Right lung (tissue), 5 donors: ENCODE data around the gene RNF126. TPM values are rescaled to one million over a fixed set of nuclear protein-coding genes. Genes with fewer than 3 reads are reported as not detected.
A peak's percentile ranks its signal among the peaks of the same experiment; 100 is the strongest.
"Not testable (repeated sequence)": the region's sequence is repeated elsewhere in the genome, so short reads cannot be mapped to it uniquely, and the experiment has no call there.

ENCODE experiments used
- DNase-seq, 2 donors: peaks; one replicate each; pipeline ENCODE4 v3.0.0-alpha.2; 2013
- polyA plus RNA-seq, 5 donors: library from polyadenylated mRNA; unstranded; fragments of 120-200 nt; gene quantifications; one replicate each; pipeline versions ENCODE4 v1.2.1 to v1.2.3, GENCODE V29; 2013; ENCODE audit warnings: inconsistent platforms in 1 of 5, low replicate concordance in 1 of 5; ENCODE audit not compliant: insufficient read length in 5 of 5, insufficient read depth in 1 of 5

The RNF126 gene
- polyA plus RNA-seq, 5 donors = 13.8 to 33.6 (median 19.8) TPM

DNA sequence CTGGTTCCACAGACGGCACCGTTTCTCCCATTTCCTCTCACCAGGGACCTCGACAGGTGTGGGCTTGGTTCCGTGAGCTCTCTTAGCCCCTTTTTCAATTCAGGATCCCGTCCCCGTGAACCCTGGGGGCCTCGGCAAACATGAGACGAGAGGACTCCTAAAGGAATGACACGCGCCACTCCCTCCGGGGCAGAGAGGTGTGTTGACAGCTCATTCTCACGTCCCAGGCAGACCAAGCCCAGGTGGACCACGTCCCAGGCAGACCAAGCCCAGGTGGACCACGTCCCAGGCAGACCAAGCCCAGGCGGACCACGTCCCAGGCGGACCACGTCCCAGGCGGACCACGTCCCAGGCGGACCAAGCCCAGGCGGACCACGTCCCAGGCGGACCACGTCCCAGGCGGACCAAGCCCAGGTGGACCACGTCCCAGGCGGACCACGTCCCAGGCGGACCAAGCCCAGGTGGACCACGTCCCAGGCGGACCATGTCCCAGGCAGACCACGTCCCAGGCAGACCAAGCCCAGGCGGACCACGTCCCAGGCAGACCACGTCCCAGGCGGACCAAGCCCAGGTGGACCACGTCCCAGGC is 4.1 kb upstream of the RNF126 start:
- not testable (repeated sequence) for DNase-seq

DNA sequence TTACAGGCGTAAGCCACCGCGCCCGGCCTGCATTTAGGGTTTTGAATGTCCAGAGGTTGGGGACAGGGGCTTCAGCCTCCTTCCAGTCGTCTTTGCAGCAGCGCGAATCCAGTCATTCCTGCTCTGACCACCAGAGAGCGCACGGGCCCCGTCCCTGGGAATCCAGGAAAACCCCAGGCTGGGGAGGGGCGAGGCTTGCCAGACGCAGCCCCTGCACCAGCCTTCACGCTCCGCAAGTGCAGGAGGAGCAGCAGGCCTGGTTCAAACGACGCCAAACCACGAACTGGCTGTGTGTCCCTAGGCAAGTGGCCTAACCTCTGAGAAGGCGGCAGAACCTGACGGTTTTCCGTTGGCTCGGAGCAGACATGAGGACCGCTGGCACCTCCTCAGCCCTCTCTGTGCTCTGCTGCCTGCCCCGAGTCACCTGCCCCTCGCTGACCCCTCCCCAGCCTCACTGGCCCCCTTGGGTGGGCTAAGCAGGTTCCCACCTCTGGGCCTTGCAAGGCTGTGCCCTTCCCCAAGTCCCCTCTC is 2.0 kb upstream of the RNF126 start:
- peak; percentile 69 to 81 for DNase-seq

DNA sequence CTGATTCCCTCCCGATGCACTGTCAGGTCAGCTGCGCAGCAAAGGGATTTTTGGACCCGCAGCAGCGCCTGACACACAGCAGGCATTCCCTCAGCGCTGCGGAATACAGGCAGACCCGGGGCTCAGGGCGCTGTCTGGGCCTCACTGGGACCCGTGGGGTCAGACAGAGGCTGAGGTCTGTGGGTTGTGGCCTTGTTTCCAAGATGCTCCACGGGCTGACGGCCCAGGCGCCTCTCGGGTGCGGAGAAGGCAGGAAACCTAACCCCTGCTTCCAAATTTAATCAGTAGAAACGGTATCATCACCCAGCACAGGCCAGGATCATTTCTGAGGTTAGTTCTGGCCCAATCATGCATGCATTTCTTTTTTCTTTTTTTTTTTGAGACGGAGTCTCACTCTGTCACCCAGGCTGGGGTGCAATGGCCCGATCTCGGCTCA is 686 bp upstream of the RNF126 start:
- no peak for DNase-seq

DNA sequence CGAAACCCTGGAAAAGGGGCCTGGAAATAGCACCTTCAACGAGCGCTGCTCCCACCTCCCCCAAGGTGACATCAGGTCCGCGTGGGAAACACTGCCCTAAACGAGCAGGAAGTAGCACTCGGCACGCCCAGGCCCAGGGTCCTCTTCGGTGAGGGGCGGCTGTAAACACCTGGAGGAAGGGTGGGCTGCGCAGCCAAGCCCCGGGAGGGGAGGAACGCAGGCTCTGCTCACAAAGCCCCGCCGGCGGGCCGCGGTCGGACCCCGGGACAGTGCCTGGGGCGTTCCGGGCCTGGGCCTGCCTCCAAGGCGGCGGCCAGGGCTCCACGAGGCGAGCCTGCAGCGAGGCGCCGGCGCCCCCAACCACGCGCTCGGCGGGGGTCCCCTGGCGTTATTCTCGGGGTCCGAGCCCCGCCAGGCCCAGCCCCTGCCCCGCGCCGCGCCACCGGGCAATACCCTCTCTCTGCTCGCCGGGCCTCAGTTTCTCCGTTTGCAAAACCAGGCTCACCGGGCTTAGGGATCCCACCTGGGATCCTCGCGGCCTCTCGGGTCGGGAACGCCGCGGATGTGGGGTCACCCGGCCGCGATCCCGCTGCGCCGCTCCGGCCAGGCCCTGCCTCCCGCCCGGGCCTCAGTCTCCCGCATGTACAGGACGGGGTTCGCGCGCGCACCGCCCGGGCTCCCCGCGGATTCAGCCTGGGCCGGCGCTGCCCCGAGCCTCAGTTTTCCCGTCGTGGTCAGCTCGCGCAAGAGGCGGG is 630 bp downstream of the RNF126 start:
- DNase-seq = no peak

DNA sequence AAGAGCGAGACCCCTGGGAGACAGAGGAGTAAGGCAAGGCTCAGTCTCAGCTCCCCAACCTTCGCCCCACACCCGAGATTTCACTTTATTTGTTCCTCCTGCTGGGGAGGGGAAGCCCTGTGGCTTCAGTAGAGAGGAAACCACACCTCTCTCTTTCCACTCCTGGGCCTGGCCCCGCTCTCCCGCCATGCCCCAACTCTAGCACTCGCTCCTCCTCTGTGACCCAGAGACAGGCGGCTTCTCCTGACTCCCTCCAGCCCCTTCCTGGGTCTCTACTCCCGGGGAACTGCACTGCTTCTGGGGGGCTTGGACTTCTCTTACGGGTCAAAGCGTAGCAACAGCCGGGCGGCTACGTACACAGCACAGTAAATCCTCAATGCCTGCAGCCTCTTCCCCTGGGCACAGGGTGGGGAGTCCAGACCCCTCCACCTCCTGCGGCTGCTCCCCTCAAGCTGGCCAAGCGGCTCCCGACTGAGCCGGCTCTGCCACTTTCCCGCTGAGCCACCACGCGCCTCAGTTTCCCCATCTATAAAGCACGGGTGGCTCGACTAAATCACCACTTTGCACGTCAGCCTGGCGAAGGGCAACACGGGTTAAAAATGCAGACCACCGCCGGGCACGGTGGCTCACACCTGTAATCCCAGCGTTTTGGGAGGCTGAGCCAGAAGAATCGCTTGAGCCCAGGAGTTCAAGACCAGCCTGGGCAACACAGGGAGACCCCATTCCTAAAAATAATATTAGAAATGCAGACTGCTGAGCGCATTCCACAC is 1.4 kb downstream of the RNF126 start:
- no peak for DNase-seq

DNA sequence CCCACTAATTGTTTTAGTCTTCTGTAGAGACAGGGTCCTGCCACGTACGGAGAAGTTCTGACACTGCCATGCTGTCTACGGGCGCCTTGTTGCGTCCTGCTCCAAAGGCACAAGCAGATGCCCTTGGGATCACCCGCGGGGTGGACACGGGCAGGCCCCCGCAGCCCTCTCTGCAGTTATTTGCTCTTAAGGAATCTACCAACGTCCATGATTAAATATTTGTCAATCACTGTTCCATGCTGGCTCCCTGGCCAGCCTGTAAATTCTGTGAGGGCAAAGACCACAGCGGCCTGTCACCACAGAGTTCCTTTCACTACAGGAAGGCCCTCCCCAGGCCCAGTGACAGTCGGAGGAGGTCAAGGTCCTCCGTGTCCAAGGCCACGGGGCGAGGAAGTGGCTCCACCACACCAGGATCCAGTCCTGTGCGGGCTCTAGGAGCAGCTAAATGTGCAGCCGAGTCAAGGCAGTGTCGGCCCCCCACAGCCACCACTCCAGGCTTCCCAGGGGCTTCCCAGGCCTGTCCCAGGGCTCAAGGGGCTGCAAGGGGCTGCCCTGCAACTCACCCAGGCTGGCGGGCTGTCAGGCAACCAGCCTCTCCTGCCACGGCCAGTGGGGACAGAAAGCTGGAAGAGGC is 2.1 kb downstream of the RNF126 start:
- DNase-seq = no peak

DNA sequence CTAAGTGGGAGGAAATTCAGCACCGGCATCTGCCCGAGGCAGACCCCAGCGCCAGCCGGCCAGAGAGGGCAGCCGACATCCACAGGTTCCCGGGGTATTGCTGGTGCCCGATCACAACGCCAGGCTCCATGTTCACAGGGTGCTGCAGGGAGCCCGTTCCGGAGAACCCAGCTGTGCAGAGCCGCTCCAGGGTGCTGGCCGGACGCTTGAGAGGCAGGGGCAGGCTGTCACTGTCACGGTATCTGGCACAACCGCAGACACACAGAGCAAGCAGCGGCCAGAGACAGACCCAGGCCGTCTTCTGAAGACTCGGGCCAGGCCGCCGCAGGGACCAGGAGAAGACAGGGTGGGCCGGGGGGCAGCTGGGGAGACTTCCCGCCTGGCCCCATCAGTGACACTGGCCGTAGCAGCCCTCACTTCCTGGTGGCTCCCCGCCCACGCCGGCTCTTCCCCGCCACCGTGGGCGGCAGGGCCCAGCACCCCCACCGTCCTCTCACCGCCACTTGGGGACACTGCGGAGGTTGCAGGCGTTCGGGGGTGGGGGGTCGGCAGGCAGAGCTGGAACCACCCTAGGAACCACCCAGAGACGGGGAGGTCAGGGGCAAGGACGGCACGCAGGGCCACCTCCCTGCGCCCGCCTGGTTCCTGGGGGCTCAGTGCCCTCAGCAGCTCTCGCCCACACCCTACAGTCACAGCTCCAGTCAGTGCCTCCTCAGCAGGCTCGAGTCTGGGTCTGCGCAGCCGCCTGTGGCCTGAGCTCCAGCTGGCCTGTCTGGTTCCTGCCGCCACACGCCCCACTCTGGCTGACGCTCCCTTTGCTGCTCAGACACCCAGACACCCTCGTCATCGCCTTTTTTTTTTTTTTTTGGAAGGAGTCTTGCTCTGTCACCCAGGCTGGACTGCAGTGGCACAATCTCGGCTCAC is 3.8 kb downstream of the RNF126 start:
- no peak for DNase-seq

DNA sequence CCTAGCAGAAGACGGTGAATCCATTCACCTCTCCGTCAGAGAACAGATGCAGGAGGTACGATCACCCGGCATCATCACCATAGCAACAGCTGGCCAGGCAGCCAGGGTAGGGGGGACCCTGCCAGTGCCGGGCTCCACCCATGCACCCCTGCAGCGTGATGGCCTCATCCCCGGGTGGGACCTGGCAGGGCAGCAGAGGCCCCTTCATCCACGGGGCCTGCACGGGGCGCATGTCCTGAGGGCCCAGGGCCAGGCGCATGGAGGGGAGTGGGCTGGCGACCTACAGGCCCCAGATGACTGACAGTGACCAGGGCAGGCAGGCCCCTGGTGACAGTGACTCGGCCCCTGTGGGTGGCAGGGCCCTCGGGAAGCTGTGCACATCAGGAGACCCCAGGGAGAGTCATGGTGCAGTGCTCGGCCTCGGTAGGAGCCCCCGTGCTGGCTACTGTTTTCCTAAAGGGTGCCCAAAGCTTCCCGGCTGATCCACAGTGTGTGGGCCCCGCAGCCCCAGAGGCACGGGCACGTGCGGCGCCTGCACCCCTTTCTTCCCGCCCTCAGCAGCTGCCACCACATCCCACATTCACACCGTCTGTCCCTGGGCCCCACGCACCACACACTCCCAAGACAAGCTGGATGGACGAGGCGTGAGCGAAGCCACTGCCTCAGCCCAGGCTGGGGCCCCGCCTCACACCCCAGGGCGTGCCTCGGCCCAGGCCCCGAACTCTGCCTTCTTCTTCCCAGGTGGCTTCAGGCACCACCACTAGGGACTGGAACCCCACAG is 4.8 kb downstream of the RNF126 start:
- no peak for DNase-seq

DNA sequence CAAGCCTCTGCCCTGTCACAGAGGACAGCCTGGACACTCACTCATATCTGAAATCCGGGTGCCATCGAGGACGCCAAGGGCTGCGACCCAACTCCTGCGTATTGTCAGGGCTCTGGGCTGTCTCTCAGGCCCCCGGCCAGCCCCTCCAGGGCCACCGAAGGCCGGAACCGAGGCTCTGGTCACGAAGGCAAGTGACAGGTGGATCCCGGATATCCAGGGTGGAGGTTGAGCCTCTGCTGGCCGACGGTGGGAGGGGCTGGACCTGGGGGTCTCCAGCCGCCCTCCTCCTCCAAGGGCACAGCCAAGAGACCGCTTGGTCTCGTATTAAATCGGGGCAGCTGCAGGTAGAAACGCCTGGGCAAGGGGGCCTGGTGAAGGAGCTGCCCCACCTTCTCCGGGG is 5.4 kb downstream of the RNF126 start:
- DNase-seq = no peak

DNA sequence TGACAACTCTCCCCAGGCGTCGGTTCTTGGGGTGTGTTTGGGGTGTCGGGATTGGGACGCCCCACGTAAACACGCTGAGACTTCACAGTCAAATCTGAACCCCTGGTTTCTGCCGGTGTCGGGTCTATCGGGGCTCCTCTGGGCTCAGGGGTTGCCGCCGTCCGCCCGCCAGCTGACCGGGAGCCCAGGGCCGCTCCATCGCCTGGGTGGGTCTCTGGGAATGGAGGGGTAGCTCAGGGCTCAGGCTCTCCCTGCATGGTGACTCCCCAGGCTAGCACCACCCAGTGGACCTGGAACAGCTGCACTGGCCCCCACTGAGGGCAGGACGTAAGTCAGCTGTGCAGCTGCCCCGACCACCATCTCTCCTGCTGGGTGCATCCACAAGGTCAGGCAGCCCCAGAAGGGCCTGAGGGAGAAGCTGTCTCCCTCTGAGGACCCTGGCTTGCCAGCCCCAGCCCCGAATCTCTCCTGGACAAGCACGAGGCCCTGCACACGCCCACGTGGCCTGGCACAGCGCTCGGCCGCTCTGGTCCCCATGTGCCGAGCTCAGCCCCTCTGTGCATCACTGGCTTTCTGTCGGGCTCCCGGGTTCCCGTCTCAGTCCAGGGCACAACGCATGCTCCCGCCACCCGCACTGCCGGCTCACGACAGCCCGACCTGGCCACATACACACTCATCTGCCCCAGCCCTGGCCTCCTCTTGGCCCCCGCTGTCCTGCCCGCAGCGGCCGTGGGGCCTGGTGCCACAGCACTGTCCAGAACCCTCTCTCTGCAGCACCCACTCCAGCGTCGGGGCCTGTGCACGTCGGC is 6.1 kb downstream of the RNF126 start:
- no peak for DNase-seq

DNA sequence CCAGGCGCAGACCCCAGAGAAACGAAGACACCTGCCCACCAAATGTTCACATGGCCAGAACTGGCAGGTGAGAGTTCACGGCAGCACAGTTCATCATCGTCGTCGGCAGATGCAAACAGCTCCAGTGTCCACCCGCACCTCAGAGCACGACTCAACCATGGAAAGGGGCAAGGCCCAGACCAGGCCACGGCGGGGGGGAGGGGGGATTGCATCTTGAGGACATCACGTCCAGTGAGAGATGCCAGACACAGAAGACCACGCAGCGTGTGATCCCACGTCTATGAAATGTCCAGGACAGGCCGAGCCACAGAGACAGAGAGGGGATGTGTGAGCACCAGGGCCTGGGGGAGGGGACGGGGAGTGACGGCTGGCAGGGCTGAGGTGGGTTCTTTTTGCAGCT is 7.3 kb downstream of the RNF126 start:
- no peak for DNase-seq

DNA sequence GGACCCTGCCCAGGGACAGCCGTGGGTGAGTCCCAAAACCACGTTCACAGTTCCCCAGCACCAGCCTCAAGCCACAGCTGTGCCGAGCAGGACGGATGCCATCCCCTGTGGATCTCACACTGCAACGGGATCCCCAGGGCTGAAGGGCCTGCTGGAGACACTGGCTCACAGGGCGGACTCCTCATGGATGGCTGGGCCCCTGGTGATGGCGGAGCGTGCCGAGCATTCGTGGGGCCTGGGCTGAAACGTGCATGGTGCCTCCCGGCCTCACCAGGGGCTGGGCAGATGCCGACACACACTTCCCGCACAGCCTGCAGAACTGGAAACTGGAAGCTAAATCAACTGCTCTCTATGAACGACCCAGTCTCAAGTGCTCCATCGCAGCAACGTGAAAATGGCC is 9.6 kb downstream of the RNF126 start:
- DNase-seq = no peak

DNA sequence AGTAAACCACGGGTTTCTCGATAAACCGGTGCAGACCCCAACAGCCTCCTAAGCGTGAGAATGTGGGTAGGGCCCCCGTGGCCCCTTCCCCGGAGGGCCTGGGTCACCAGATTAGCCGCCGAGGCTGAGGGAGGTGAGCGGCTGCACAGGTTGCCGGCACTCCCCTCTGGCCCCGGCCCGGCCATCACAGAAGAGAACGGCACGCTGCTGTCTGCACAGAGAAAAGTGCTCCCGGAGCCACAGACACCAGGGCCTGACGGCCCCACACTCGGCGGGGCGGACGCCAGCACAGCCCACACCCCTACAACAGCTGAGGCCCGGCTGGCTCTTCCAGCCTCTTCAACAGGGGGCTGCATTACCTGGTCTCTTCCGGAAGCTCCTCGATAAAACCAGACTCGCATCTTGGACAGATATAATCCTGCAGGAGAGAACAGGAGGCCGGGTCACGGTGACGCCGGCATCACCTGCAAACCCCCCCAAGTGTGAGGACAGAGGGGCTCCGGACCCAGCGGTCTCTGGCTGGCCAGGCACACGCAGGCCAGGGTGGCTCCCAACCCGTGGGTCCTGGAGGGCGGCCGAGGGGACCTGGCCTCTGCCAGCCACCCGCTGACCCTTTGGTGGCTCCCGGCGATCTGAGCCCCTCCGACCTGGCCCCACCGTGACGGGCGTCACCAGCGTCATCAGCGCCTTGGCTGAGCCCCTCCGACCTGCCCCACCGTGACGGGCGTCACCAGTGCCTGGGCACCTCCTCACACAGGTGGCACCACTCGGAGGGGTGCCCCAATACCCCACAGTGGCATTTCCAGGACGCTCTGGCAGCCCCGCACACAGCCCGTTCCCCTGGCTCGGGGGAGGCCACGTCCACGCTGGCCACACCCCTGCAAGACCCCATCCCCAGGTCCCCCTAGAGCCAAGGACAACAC is 10.3 kb downstream of the RNF126 start:
- no peak for DNase-seq

DNA sequence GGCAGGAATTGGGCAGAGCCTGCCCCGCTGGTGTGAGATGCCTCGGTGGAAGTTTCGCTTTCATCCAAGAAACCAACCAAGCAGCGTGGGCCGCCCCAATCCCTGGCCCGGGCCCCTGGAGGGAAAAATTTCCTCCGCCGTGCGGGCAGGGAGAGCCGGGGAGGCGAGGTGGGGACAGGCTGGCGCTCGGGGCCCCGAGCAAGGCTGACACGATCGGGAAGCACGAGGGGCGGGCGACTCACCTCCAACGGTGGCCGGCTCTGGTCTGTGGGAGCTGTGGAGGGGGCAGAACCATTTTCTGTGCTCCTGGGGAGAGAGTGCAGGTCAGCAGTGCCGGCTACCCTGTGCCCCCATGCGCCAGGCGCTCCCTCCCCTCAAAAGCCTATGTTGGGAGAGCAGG is 11.0 kb downstream of the RNF126 start:
- DNase-seq = no peak

DNA sequence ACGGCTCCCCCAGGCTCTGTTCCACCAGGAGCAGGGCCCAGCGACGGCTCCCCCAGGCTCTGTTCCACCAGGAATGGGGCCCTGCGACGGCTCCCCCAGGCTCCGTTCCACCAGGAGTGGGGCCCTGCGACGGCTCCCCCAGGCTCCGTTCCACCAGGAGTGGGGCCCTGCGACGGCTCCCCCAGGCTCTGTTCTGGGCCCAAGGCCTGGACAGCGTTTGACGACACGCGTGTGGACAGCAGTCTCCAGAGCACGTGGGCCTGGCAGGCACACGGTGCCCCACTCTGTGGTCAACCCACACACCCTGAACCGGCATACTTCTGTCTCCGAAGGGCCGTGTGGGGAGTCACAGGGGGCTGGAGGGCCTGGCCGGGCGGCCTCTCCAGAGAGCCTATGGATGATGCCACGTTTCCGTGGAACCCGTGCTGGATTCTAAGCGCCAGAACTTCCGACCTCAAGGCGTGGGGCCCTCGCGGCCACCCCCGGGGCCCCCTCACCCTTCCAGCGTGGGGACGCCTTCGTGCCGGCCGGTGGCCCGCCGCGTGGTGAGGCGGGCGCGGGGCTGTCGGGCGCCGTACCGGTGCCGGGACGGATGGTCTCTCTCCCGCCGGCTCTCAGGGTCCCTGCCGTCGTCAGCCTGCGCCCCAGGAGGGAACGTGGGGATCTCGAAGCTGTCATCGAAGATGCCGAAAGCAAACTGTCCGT is 11.7 kb downstream of the RNF126 start:
- no peak for DNase-seq

DNA sequence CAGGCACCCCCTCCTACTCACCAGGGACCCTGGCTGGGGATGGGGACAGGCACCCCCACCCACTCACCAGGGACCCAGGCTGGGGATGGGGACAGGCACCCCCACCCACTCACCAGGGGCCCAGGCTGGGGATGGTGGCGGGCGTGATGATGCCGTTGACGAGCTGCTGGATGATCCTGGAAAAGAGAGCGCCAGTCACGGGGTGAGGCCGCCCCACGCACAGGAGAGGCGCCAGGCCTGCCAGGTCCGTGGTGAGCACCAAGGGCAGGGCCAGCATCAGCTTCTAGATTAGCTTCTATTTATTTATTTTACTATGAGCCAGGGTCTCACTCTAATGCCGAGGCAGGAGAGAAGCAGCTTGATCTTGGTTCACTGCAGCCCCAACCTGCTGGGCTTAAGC is 12.9 kb downstream of the RNF126 start:
- no peak for DNase-seq
